Heart left ventricle (tissue), 13 donors: ENCODE results near the gene RFX3.

Experiments
- POLR2A ChIP-seq, 2 donors: fragments of 450-650 bp; IDR thresholded peaks; one replicate each; pipeline ENCODE4 v1.6.1; 2017; ENCODE audit warnings: antibody characterized with exemption in 2 of 2, mild to moderate bottlenecking in 2 of 2, moderate library complexity in 2 of 2
- TF ChIP-seq, protein P1 (sequence below), 12 donors: fragments of 200-600 bp; sonication (generic) in 4 of 12; IDR thresholded peaks; one replicate each; pipeline versions ENCODE4 v1.5.0 to v1.8.0; 2018 to 2022; ENCODE audit warnings: antibody characterized with exemption in 12 of 12, mild to moderate bottlenecking in 5 of 12
- donor health status: ischemic (EF 13 %, LVEDD 7.1; RV severe dilation, severe dysfunction).
- donor health status: DM: no; HTN: yes; CAD: no.
- donor health status: DM: no; HTN: no; CAD: no.
- donor health status: ischemic (EF 25% LVEDD 6.9; RV normal size, moderate dysfunction).
- donor health status: ischemic (EF 25% LVEDD 5.7; RV mildly dilated, moderate dysfunction).
- donor health status: ischemic (EF 35%, LVEDD 5.7; RV mildly dilated, moderate dysfunction).
- donor health status: nonischemic (EF 11% LVEDD 7.7; RV severe dilation, severe dysfunction).
- donor health status: DM: yes; HTN: yes; CAD: no.
- donor health status: PGD.
- donor health status: ischemic (EF 29% LVEDD 5.4; RV normal size, mild dysfunction).
- donor health status: nonischemic (EF 23%, LVEDD 6.1; RV moderate dilation, normal function).

DNA sequence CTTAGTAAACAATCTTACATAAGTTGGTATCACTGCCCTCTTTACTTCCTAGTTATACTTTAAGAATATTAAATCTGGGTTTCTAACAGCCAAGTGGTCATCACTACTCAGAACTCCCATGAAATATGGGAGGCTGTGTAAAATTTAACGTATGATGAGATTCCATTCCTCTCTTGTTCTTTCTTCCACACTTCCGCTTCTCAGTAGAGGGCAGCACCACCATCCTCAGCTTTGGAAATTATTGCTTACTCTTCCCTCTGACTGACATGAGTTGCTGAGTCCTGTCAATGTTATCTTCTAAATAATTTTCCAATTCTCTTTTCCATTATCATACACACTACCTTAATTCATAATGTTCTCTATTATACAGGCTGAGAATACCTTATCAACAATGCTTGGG, 194.0 kb downstream of the RFX3 start:
- TF ChIP-seq, protein P1, sequence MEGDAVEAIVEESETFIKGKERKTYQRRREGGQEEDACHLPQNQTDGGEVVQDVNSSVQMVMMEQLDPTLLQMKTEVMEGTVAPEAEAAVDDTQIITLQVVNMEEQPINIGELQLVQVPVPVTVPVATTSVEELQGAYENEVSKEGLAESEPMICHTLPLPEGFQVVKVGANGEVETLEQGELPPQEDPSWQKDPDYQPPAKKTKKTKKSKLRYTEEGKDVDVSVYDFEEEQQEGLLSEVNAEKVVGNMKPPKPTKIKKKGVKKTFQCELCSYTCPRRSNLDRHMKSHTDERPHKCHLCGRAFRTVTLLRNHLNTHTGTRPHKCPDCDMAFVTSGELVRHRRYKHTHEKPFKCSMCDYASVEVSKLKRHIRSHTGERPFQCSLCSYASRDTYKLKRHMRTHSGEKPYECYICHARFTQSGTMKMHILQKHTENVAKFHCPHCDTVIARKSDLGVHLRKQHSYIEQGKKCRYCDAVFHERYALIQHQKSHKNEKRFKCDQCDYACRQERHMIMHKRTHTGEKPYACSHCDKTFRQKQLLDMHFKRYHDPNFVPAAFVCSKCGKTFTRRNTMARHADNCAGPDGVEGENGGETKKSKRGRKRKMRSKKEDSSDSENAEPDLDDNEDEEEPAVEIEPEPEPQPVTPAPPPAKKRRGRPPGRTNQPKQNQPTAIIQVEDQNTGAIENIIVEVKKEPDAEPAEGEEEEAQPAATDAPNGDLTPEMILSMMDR (IDR thresholded peaks at IDR 0.05) = peak in 6 of 12 donors; percentile 9 to 40 (median 25)
- TF ChIP-seq POLR2A (IDR thresholded peaks at IDR 0.05) = no peak
